Mesothelial cell of epicardium (in vitro differentiated cells): Measurements from ENCODE around the gene CARD6. TPM values are rescaled to one million over a fixed set of nuclear protein-coding genes. Genes with fewer than 3 reads are reported as not detected.
"Not testable (repeated sequence)": the region's sequence is repeated elsewhere in the genome, so short reads cannot be mapped to it uniquely, and the experiment has no call there.

Experiments
- DNase-seq, 2 experiments: peaks; one replicate each; pipeline ENCODE4 v3.0.0; 2021; ENCODE audit warnings: low spot score in 2 of 2; ENCODE audit not compliant: unreplicated experiment in 2 of 2
- H3K27ac Mint-ChIP-seq: 2 replicates; pipeline ENCODE4 v1.8.0; 2021; ENCODE audit warnings: mixed read lengths
- H3K27me3 Mint-ChIP-seq: 2 replicates; pipeline ENCODE4 v1.8.0; 2021; ENCODE audit warnings: low read depth, mixed read lengths
- H3K36me3 Mint-ChIP-seq: 2 replicates; pipeline ENCODE4 v1.8.0; 2021; ENCODE audit warnings: mixed read lengths
- H3K4me1 Mint-ChIP-seq: 2 replicates; pipeline ENCODE4 v1.8.0; 2021; ENCODE audit warnings: mixed read lengths
- H3K4me3 Mint-ChIP-seq: 2 replicates; pipeline ENCODE4 v1.8.0; 2021; ENCODE audit warnings: mild to moderate bottlenecking, moderate library complexity, mixed read lengths
- H3K9me3 Mint-ChIP-seq: 2 replicates; pipeline ENCODE4 v1.8.0; 2021; ENCODE audit warnings: mixed read lengths
- CTCF ChIP-seq: fragments of 200-600 bp; sonication (generic); IDR thresholded peaks from one replicate; pipeline ENCODE4 v1.5.0; 2021; ENCODE audit warnings: antibody characterized with exemption; ENCODE audit not compliant: unreplicated experiment
- total RNA-seq: library from RNA; stranded (reverse); gene quantifications from 3 replicates; pipeline ENCODE4 v1.2.1, GENCODE V29; 2021

CARD6 gene
- total RNA-seq, 1 donor from 2014 or later: 1.5 TPM

GRCh38 chr5:40844565-40844964 lies 3.4 kb downstream of the CARD6 start:
- Mint-ChIP-seq H3K27me3 (peaks cover 8% of the 10 kb centered on the region), H3K27ac (no peak overlapping the region), H3K4me3 (no peak overlapping the region), H3K4me1 (peaks cover 3% of the 10 kb centered on the region), H3K9me3 (peaks cover 7% of the 10 kb centered on the region), H3K36me3 (no peaks in the 10 kb centered on the region)
- no peak for DNase-seq
- TF ChIP-seq CTCF: no peak

- Mint-ChIP-seq H3K9me3 (peaks cover 7% of the 10 kb centered on the region), H3K27ac (no peak overlapping the region), H3K36me3 (no peaks in the 10 kb centered on the region), H3K4me1 (peaks cover 2% of the 10 kb centered on the region), H3K27me3 (peaks cover 8% of the 10 kb centered on the region), H3K4me3 (no peak overlapping the region)
- no peak for DNase-seq
- no peak for TF ChIP-seq CTCF
Observed at GRCh38 chr5:40846371-40846770, 5.2 kb downstream of the CARD6 start.

GRCh38 chr5:40847525-40847924 lies 6.4 kb downstream of the CARD6 start:
- H3K27ac Mint-ChIP-seq: no peak overlapping the region
- no peak overlapping the region for H3K4me3 Mint-ChIP-seq
- no peaks in the 10 kb centered on the region for H3K36me3 Mint-ChIP-seq
- H3K9me3 Mint-ChIP-seq: peaks cover 7% of the 10 kb centered on the region
- H3K27me3 Mint-ChIP-seq: peaks cover 11% of the 10 kb centered on the region
- DNase-seq: no peak
- no peaks in the 10 kb centered on the region for H3K4me1 Mint-ChIP-seq
- TF ChIP-seq CTCF: no peak

- Mint-ChIP-seq H3K9me3 (no peaks in the 10 kb centered on the region), H3K36me3 (no peaks in the 10 kb centered on the region), H3K4me3 (no peak overlapping the region), H3K4me1 (no peaks in the 10 kb centered on the region), H3K27ac (no peak overlapping the region), H3K27me3 (peaks cover 3% of the 10 kb centered on the region)
- no peak for TF ChIP-seq CTCF
- no peak for DNase-seq
Observed at GRCh38 chr5:40853632-40854192, 12.5 kb downstream of the CARD6 start.

GRCh38 chr5:40860711-40861110 lies 19.5 kb downstream of the CARD6 start:
- no peaks in the 10 kb centered on the region for H3K27me3 Mint-ChIP-seq
- peaks cover 6% of the 10 kb centered on the region for H3K36me3 Mint-ChIP-seq
- no peak for DNase-seq
- H3K4me1 Mint-ChIP-seq: no peaks in the 10 kb centered on the region
- H3K9me3 Mint-ChIP-seq: peaks cover 14% of the 10 kb centered on the region
- H3K27ac Mint-ChIP-seq: no peak overlapping the region
- TF ChIP-seq CTCF: no peak
- no peak overlapping the region for H3K4me3 Mint-ChIP-seq

GRCh38 chr5:40865004-40865403 lies 23.8 kb downstream of the CARD6 start:
- not testable (repeated sequence) for H3K27me3 Mint-ChIP-seq, H3K27ac Mint-ChIP-seq, H3K4me1 Mint-ChIP-seq, H3K36me3 Mint-ChIP-seq, H3K4me3 Mint-ChIP-seq, DNase-seq
- peaks cover 14% of the 10 kb centered on the region for H3K9me3 Mint-ChIP-seq
